Measurements from ENCODE around the gene GLCCI1.
A peak's percentile ranks its signal among the peaks of the same experiment; 100 is the strongest.
"Not testable (repeated sequence)": the region's sequence is repeated elsewhere in the genome, so short reads cannot be mapped to it uniquely, and the experiment has no call there.

Gene GLCCI1

DNA sequence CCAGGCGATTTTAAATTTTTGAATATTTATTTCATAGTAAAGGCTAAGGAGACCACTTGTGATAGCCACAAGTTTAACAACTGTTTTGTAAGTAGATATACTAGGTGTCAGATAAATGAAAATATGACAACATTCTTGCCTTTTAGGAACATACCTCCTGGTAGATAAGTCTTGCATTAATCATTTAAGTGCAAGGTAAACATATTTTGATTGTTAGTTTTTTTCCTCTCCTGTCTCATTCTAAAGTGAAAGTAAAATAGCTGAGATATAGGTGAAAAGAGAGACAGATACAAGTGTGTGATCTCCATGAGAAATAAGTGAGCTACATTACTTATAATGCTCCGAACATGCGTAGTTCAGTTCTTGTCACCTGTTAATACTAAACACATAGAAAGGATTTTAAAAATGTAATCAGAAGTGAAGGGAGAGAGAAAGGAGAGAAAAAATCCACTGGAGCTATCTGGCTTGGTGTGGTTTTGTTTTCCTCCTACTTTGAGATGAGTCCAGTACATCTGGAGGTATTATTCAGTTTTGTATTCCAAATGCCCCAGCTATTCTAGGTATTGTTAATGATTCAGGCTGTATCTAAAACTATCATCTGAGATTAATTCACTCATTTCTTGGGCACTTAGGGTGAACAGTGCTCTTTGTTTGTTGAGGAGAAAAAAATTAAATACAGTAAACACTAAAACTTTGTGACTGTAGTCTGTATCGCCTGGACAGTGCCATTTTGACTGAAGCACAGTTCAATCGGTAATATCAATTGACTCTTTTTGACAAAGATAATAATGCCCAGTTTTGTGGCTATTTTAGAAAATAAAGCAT is 21.2 kb downstream of the GLCCI1 start:
- no peaks in the 10 kb centered on the region; the same call in 1 of the 2 replicates for H3F3A ChIP-seq (ENCODE audit: insufficient read depth, low read length)
- TF ChIP-seq, protein P1, sequence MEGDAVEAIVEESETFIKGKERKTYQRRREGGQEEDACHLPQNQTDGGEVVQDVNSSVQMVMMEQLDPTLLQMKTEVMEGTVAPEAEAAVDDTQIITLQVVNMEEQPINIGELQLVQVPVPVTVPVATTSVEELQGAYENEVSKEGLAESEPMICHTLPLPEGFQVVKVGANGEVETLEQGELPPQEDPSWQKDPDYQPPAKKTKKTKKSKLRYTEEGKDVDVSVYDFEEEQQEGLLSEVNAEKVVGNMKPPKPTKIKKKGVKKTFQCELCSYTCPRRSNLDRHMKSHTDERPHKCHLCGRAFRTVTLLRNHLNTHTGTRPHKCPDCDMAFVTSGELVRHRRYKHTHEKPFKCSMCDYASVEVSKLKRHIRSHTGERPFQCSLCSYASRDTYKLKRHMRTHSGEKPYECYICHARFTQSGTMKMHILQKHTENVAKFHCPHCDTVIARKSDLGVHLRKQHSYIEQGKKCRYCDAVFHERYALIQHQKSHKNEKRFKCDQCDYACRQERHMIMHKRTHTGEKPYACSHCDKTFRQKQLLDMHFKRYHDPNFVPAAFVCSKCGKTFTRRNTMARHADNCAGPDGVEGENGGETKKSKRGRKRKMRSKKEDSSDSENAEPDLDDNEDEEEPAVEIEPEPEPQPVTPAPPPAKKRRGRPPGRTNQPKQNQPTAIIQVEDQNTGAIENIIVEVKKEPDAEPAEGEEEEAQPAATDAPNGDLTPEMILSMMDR (IDR thresholded peaks at IDR 0.05; ENCODE audit: low read length), result no peak
- no peak for TF ChIP-seq EZH2 (IDR thresholded peaks at IDR 0.05; ENCODE audit: borderline replicate concordance, low read length)
- H3K9me3 ChIP-seq (ENCODE audit: low read length), result peaks cover 27% of the 10 kb centered on the region
- H3K4me2 ChIP-seq (ENCODE audit: low read length), result peak overlapping the region; percentile 8; the same call in 1 of the 2 replicates
- H3K27ac ChIP-seq (ENCODE audit: low read depth, low read length, poor library complexity, severe bottlenecking), result no peak overlapping the region
- peaks cover 39% of the 10 kb centered on the region for H3K4me1 ChIP-seq (ENCODE audit: insufficient read depth, low read length, severe bottlenecking)
- H4K20me1 ChIP-seq (ENCODE audit: insufficient read depth, low read length), result 0 out of 2 replicates have a peak, but pooled peaks cover 2% of the 10 kb centered on the region
- H3K9ac ChIP-seq (ENCODE audit: low read length), result no peak overlapping the region
- H3K27me3 ChIP-seq (ENCODE audit: insufficient read depth, low read length), result no peaks in the 10 kb centered on the region
- no peak overlapping the region for H3K4me3 ChIP-seq (ENCODE audit: low read depth, low read length, poor library complexity, severe bottlenecking)
- no peak overlapping the region for H2AFZ ChIP-seq (ENCODE audit: low read length)
- peaks cover 34% of the 10 kb centered on the region for H3K36me3 ChIP-seq (ENCODE audit: insufficient read depth, low read length)
- peaks cover 99% of the 10 kb centered on the region for H3K79me2 ChIP-seq (ENCODE audit: insufficient read depth, low read length)
- H3K9me2 ChIP-seq (ENCODE audit: low read depth, low read length), result no peaks in the 10 kb centered on the region

DNA sequence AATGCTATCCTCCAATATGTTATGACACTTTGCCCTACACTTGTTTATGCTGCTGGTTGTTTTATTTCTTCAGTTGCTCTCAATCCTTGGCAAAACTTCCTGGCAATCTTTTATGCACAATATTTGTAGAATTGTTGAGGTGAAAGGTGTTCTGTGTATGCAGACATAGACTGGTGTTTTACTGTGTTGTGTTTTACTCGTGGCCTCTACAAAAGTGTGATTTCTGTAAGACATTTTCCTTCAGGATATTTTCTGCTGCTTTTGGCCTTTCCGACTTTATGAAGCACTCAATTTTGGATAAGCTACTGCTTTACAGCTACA is 21.8 kb downstream of the GLCCI1 start:
- no peaks in the 10 kb centered on the region for H3K27me3 ChIP-seq (ENCODE audit: insufficient read depth, low read length)
- no peaks in the 10 kb centered on the region; the same call in 1 of the 2 replicates for H3F3A ChIP-seq (ENCODE audit: insufficient read depth, low read length)
- H3K9me2 ChIP-seq (ENCODE audit: low read depth, low read length), result no peaks in the 10 kb centered on the region
- peaks cover 98% of the 10 kb centered on the region for H3K79me2 ChIP-seq (ENCODE audit: insufficient read depth, low read length)
- H3K4me2 ChIP-seq (ENCODE audit: low read length), result no peak overlapping the region
- H3K9me3 ChIP-seq (ENCODE audit: low read length), result peaks cover 27% of the 10 kb centered on the region
- H4K20me1 ChIP-seq (ENCODE audit: insufficient read depth, low read length), result 0 out of 2 replicates have a peak, but pooled peaks cover 2% of the 10 kb centered on the region
- no peak overlapping the region for H3K9ac ChIP-seq (ENCODE audit: low read length)
- no peak for TF ChIP-seq EZH2 (IDR thresholded peaks at IDR 0.05; ENCODE audit: borderline replicate concordance, low read length)
- TF ChIP-seq, protein P1 (IDR thresholded peaks at IDR 0.05; ENCODE audit: low read length), result no peak
- H2AFZ ChIP-seq (ENCODE audit: low read length), result no peak overlapping the region
- H3K4me3 ChIP-seq (ENCODE audit: low read depth, low read length, poor library complexity, severe bottlenecking), result no peak overlapping the region
- H3K4me1 ChIP-seq (ENCODE audit: insufficient read depth, low read length, severe bottlenecking), result peaks cover 33% of the 10 kb centered on the region
- peaks cover 39% of the 10 kb centered on the region for H3K36me3 ChIP-seq (ENCODE audit: insufficient read depth, low read length)
- no peak overlapping the region for H3K27ac ChIP-seq (ENCODE audit: low read depth, low read length, poor library complexity, severe bottlenecking)

DNA sequence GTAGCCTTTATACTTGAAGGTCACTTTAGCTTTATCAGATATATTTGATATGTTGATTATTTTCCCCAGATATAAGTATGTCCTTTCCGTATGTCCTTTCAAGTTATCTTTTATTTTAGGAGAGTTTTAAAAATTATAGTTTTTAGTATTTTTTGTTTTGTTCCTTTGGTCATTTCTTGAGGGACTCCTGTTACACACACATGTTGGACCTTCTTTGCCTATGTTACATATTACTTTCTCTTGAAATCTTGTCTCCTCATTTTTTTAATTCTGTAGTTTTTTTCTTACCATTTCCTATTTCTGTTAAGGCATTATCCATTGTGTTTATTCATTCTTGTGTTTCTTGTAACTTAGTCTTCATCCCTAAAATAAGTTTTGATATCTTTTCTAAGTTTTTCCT is 23.9 kb downstream of the GLCCI1 start:
- H4K20me1 ChIP-seq (ENCODE audit: insufficient read depth, low read length), result 0 out of 2 replicates have a peak, but pooled peaks cover 2% of the 10 kb centered on the region
- H3K79me2 ChIP-seq (ENCODE audit: insufficient read depth, low read length), result peaks cover 96% of the 10 kb centered on the region

DNA sequence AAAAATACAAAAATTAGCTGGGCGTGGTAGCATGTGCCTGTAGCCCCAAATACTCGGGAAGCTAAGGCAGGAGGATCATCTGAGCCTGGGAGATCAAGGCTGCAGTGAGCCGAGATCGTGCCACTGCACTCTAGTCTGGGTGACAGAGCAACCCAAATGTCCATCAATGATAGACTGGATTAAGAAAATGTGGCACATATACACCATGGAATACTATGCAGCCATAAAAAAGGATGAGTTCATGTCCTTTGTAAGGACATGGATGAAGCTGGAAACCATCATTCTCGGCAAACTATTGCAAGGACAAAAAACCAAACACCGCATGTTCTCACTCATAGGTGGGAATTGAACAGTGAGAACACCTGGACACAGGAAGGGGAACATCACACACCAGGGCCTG is 26.8 kb downstream of the GLCCI1 start:
- not testable (repeated sequence) for H4K20me1 ChIP-seq (ENCODE audit: insufficient read depth, low read length); H3K4me1 ChIP-seq (ENCODE audit: insufficient read depth, low read length, severe bottlenecking); H3K4me3 ChIP-seq (ENCODE audit: low read depth, low read length, poor library complexity, severe bottlenecking); H3K27ac ChIP-seq (ENCODE audit: low read depth, low read length, poor library complexity, severe bottlenecking); H3K4me2 ChIP-seq (ENCODE audit: low read length); H3F3A ChIP-seq (ENCODE audit: insufficient read depth, low read length); H3K9me2 ChIP-seq (ENCODE audit: low read depth, low read length); H3K27me3 ChIP-seq (ENCODE audit: insufficient read depth, low read length); H2AFZ ChIP-seq (ENCODE audit: low read length); H3K9ac ChIP-seq (ENCODE audit: low read length)
- Histone ChIP-seq H3K79me2 (ENCODE audit: insufficient read depth, low read length) (peaks cover 95% of the 10 kb centered on the region), H3K9me3 (ENCODE audit: low read length) (peaks cover 30% of the 10 kb centered on the region), H3K36me3 (ENCODE audit: insufficient read depth, low read length) (peaks cover 38% of the 10 kb centered on the region)

More for the DNA sequence above, 23.9 kb downstream of the GLCCI1 start:
- Histone ChIP-seq H3F3A (ENCODE audit: insufficient read depth, low read length) (no peaks in the 10 kb centered on the region; the same call in 1 of the 2 replicates), H3K9me3 (ENCODE audit: low read length) (peaks cover 27% of the 10 kb centered on the region), H3K4me2 (ENCODE audit: low read length) (no peak overlapping the region), H3K27me3 (ENCODE audit: insufficient read depth, low read length) (no peaks in the 10 kb centered on the region), H3K9ac (ENCODE audit: low read length) (no peak overlapping the region), H3K27ac (ENCODE audit: low read depth, low read length, poor library complexity, severe bottlenecking) (no peak overlapping the region), H3K4me1 (ENCODE audit: insufficient read depth, low read length, severe bottlenecking) (peaks cover 17% of the 10 kb centered on the region), H3K4me3 (ENCODE audit: low read depth, low read length, poor library complexity, severe bottlenecking) (no peak overlapping the region), H2AFZ (ENCODE audit: low read length) (no peak overlapping the region), H3K9me2 (ENCODE audit: low read depth, low read length) (no peaks in the 10 kb centered on the region), H3K36me3 (ENCODE audit: insufficient read depth, low read length) (peaks cover 39% of the 10 kb centered on the region)
- TF ChIP-seq, protein P1 (IDR thresholded peaks at IDR 0.05; ENCODE audit: low read length), result no peak
- TF ChIP-seq EZH2 (IDR thresholded peaks at IDR 0.05; ENCODE audit: borderline replicate concordance, low read length), result no peak

Data from OCI-LY1 (cell line).